ENCODE measurements around the gene ZGRF1. TPM values are rescaled to one million over a fixed set of nuclear protein-coding genes. Genes with fewer than 3 reads are reported as not detected.
A peak's percentile ranks its signal among the peaks of the same experiment; 100 is the strongest.

The ZGRF1 gene, protein sequence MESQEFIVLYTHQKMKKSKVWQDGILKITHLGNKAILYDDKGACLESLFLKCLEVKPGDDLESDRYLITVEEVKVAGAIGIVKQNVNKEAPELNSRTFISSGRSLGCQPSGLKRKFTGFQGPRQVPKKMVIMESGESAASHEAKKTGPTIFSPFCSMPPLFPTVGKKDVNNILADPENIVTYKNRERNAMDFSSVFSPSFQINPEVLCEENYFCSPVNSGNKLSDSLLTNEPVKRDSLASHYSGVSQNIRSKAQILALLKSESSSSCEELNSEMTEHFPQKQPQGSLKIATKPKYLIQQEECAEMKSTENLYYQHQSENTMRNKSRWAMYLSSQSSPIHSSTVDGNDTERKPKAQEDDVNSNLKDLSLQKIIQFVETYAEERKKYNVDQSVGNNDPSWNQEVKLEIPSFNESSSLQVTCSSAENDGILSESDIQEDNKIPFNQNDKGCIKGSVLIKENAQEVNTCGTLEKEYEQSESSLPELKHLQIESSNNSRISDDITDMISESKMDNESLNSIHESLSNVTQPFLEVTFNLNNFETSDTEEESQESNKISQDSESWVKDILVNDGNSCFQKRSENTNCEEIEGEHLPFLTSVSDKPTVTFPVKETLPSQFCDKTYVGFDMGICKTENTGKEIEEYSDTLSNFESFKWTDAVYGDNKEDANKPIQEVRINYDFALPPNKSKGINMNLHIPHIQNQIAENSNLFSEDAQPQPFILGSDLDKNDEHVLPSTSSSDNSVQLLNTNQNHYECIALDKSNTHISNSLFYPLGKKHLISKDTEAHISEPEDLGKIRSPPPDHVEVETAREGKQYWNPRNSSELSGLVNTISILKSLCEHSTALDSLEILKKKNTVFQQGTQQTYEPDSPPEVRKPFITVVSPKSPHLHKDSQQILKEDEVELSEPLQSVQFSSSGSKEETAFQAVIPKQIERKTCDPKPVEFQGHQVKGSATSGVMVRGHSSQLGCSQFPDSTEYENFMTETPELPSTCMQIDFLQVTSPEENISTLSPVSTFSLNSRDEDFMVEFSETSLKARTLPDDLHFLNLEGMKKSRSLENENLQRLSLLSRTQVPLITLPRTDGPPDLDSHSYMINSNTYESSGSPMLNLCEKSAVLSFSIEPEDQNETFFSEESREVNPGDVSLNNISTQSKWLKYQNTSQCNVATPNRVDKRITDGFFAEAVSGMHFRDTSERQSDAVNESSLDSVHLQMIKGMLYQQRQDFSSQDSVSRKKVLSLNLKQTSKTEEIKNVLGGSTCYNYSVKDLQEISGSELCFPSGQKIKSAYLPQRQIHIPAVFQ (N-terminal part only)
- 1 to 10 TPM; 2.6 to 9.4 (median 4.6) TPM for total RNA-seq

DNA sequence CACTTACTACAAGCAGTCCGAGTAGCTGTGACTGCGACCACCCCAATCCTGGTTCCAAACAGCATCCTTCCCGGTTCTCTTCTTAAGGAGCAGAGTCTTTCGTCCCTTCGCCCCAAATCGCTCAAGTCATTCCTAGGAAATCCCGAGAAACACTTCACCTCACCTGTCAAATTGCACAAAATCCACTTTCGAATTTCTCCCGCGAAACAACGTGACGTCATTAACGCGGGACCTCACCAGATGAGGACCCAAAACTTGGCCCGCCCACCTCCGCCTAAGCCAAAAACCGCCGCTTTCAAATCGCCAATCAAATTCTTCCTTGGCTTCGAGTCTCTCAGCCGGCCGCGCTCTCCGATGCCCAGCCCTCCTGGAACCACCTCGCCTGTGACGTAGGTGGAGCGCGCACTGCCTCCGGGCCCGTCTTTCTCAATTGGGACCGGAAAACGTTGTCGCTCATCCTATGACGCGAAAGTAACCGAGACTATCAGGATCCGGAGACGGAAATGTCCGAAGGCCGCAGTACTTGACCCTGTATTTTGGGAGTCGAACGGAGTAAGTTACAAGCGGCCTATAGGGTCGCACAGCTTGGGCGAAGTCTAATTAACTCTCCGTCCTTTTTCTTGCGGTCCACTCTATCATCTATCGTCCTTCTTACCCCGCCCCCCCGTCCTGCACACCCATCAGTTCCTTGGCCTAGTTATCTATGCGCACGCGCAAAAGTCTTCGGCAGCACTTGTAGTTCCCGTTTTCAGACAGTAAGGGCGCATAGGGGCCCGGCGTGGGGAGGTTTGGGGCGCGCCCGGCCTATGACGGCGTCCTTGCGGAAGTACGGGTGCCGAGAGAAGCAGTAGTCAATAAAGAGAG lies at the start of gene ZGRF1, which contains the start of gene LARP7:
Gene ZGRF1, minus strand, starts transcription at position 222 of the 864 bp plus-strand sequence. CDS start 3,733 bp downstream, outside the sequence.
Gene LARP7, plus strand, starts transcription at position 456 of the 864 bp plus-strand sequence. CDS start 7,527 bp downstream, outside the sequence.
- Histone ChIP-seq H3K27ac (peak within 1 kb of the TSS; percentile 93 to 97 (median 96)), H3K4me3 (peak within 1 kb of the TSS; percentile 62 to 90 (median 70)), H3K9me3 (no peaks in the 10 kb centered on the region), H3K27me3 (no peaks in the 10 kb centered on the region), H3K4me1 (peaks cover 15 to 27% (median 18%) of the 10 kb centered on the region in 4 donors), H3K36me3 (peaks cover 0 to 7% (median 0%) of the 10 kb centered on the region in 4 donors)
- ATAC-seq (ENCODE audit: low FRiP score in 2 of 2) (peak; percentile 98 to 99), DNase-seq (peak; percentile 97 to 99)
- WGBS, 2 donors = 0% methylated on average over 63 to 66 of the region's 66 CpGs
- TF ChIP-seq POLR2A (IDR thresholded peaks at IDR 0.05) (peak in 2 of 4 donors; percentile 44 to 56), EP300 (IDR thresholded peaks at IDR 0.05) (peak in 1 of 4 donors; percentile 46), POLR2AphosphoS5 (IDR thresholded peaks at IDR 0.05) (peak; percentile 53 to 77)
- TF ChIP-seq, protein P1, sequence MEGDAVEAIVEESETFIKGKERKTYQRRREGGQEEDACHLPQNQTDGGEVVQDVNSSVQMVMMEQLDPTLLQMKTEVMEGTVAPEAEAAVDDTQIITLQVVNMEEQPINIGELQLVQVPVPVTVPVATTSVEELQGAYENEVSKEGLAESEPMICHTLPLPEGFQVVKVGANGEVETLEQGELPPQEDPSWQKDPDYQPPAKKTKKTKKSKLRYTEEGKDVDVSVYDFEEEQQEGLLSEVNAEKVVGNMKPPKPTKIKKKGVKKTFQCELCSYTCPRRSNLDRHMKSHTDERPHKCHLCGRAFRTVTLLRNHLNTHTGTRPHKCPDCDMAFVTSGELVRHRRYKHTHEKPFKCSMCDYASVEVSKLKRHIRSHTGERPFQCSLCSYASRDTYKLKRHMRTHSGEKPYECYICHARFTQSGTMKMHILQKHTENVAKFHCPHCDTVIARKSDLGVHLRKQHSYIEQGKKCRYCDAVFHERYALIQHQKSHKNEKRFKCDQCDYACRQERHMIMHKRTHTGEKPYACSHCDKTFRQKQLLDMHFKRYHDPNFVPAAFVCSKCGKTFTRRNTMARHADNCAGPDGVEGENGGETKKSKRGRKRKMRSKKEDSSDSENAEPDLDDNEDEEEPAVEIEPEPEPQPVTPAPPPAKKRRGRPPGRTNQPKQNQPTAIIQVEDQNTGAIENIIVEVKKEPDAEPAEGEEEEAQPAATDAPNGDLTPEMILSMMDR (IDR thresholded peaks at IDR 0.05) = peak; percentile 91 to 99 (median 97)

DNA sequence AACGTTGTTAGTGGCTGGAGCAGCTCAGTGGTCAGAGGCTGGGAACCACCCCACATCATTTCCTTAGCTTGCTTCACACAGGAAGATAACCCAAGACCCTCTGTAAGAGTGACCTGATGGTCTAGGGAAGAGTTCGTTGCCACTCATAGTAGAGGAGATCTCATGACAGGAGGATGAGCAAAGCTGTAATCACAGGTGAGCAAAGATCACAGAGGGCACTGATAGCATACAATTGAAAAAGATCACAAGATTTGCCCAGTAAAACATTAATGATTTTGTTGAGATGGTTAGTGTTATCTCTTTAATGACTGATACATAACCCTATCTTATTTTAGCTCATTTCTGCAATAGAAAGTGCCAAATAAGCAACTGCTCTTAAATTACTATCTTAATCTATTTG lies 44.3 kb upstream of the ZGRF1 start:
- Histone ChIP-seq H3K4me3 (no peak overlapping the region), H3K36me3 (no peaks in the 10 kb centered on the region), H3K9me3 (no peaks in the 10 kb centered on the region), H3K27me3 (no peaks in the 10 kb centered on the region), H3K27ac (no peak overlapping the region), H3K4me1 (no peaks in the 10 kb centered on the region)
- ATAC-seq (ENCODE audit: low FRiP score in 2 of 2) (no peak), DNase-seq (no peak)
- TF ChIP-seq POLR2A (IDR thresholded peaks at IDR 0.05) (no peak), POLR2AphosphoS5 (IDR thresholded peaks at IDR 0.05) (no peak), EP300 (IDR thresholded peaks at IDR 0.05) (no peak)
- TF ChIP-seq, protein P1 (IDR thresholded peaks at IDR 0.05) = no peak
- 55 to 65% methylated on average over 2 of the region's 2 CpGs for WGBS, 2 donors

DNA sequence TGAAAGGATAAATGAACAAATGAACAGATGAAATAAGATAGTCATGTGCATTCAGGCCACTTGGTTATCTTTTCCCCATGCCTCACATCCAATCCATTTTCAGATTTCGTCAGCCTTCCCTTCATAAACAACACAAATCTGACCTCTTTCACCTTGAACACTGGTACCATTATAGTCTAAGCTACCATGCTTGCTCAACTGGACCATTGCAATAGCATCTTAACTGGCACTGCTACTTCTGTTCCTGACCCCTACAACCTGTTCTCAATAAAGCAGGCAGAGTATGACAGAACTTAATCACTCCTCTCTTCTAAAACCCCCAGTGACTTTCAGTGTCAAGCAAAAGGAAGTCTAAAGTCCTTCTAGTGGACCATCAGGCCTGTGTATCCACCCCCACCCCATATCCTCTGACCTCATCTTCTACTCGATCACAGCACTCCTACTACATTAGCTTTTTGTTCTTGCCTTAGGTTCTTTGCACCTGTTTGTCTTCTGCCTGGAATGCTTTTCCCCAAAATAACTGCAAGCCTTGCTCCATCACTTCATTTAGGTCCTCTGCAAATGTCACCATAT lies 40.9 kb upstream of the ZGRF1 start:
- WGBS, 2 donors = 75 to 78% methylated on average over 2 of the region's 2 CpGs

More for the DNA sequence above, 40.9 kb upstream of the ZGRF1 start:
- Histone ChIP-seq H3K4me1 (no peaks in the 10 kb centered on the region), H3K36me3 (no peaks in the 10 kb centered on the region), H3K27me3 (no peaks in the 10 kb centered on the region), H3K27ac (no peak overlapping the region), H3K4me3 (no peak overlapping the region), H3K9me3 (no peaks in the 10 kb centered on the region)
- DNase-seq (no peak), ATAC-seq (ENCODE audit: low FRiP score in 2 of 2) (no peak)
- TF ChIP-seq POLR2AphosphoS5 (IDR thresholded peaks at IDR 0.05) (no peak), EP300 (IDR thresholded peaks at IDR 0.05) (no peak), POLR2A (IDR thresholded peaks at IDR 0.05) (no peak)
- TF ChIP-seq, protein P1 (IDR thresholded peaks at IDR 0.05) = no peak

All from upper lobe of left lung (tissue), 6 donors.